Naive B cell (primary cell): ENCODE measurements around the gene MICAL3. TPM values are rescaled to one million over a fixed set of nuclear protein-coding genes. Genes with fewer than 3 reads are reported as not detected.

ENCODE experiments used
- ATAC-seq, 2 donors: fragments of 150-1000 bp; cut with Tn5 transposase; 2 replicates each; pipeline ENCODE4 v1.10.0; 2021; ENCODE audit warnings: low read depth in 2 of 2, mild to moderate bottlenecking in 2 of 2, moderate library complexity in 2 of 2
- DNase-seq: peaks from one replicate; pipeline ENCODE4 v3.0.0; 2022
- H3K27ac Mint-ChIP-seq, 6 donors: one replicate each; pipeline ENCODE4 v1.8.0; 2020 to 2022; ENCODE audit warnings: mild to moderate bottlenecking in 6 of 6, mixed read lengths in 6 of 6, moderate library complexity in 5 of 6, inconsistent platforms in 2 of 6
- H3K27me3 Mint-ChIP-seq, 3 donors: one replicate each; pipeline ENCODE4 v1.8.0; 2021 to 2022; ENCODE audit warnings: mixed read lengths in 3 of 3, mild to moderate bottlenecking in 1 of 3
- H3K36me3 Mint-ChIP-seq, 2 donors: one replicate each; pipeline ENCODE4 v1.8.0; 2020 to 2022; ENCODE audit warnings: mixed read lengths in 2 of 2, inconsistent platforms in 1 of 2, mild to moderate bottlenecking in 1 of 2
- H3K4me1 Mint-ChIP-seq, 3 donors: one replicate each; pipeline ENCODE4 v1.8.0; 2020 to 2022; ENCODE audit warnings: mixed read lengths in 3 of 3, inconsistent platforms in 1 of 3, mild to moderate bottlenecking in 1 of 3, moderate library complexity in 1 of 3
- H3K4me3 Mint-ChIP-seq, 8 donors: one replicate each; pipeline ENCODE4 v1.8.0; 2020 to 2022; ENCODE audit warnings: mild to moderate bottlenecking in 8 of 8, mixed read lengths in 8 of 8, moderate library complexity in 8 of 8, inconsistent platforms in 2 of 8
- H3K9me3 Mint-ChIP-seq, 7 donors: one replicate each; pipeline ENCODE4 v1.8.0; 2020 to 2022; ENCODE audit warnings: mixed read lengths in 7 of 7, mild to moderate bottlenecking in 5 of 7, inconsistent platforms in 2 of 7, moderate library complexity in 1 of 7
- polyA plus RNA-seq, 6 donors: library from polyadenylated mRNA; unstranded; fragments of 300-500 nt; fragmentation: Illumina TruSeq; gene quantifications; one replicate each; pipeline ENCODE4 v1.2.3, GENCODE V29; 2021; ENCODE audit warnings: low read depth in 6 of 6

MICAL3 gene
- polyA plus RNA-seq, 6 donors from 2014 or later: 10.9 to 28.0 (median 15.6) TPM

GRCh38 chr22:17866621-17867020 is 157.7 kb downstream of the MICAL3 start:
- DNase-seq: no peak
- ATAC-seq: no peak
- H3K36me3 Mint-ChIP-seq: peaks cover 18 to 24% of the 10 kb centered on the region in 2 donors
- peaks cover 0 to 8% (median 4%) of the 10 kb centered on the region in 3 donors for H3K4me1 Mint-ChIP-seq
- no peaks in the 10 kb centered on the region for H3K27me3 Mint-ChIP-seq
- no peak overlapping the region for H3K4me3 Mint-ChIP-seq
- no peaks in the 10 kb centered on the region for H3K9me3 Mint-ChIP-seq
- peak overlapping the region in 5 of 6 donors; percentile 12 to 69 (median 15) for H3K27ac Mint-ChIP-seq

GRCh38 chr22:17866127-17866526 is 158.2 kb downstream of the MICAL3 start:
- Mint-ChIP-seq H3K4me3 (peak overlapping the region in 2 of 8 donors; percentile 22 to 31), H3K27me3 (no peaks in the 10 kb centered on the region), H3K36me3 (peaks cover 13 to 19% of the 10 kb centered on the region in 2 donors), H3K27ac (peak overlapping the region in 1 of 6 donors; percentile 49), H3K9me3 (no peaks in the 10 kb centered on the region), H3K4me1 (peaks cover 0 to 5% (median 0%) of the 10 kb centered on the region in 3 donors)
- DNase-seq (no peak), ATAC-seq (no peak)

GRCh38 chr22:17865183-17866055 is 158.9 kb downstream of the MICAL3 start:
- ATAC-seq (no peak), DNase-seq (no peak)
- peaks cover 7 to 12% of the 10 kb centered on the region in 2 donors for H3K36me3 Mint-ChIP-seq
- H3K27ac Mint-ChIP-seq: peak overlapping the region in 2 of 6 donors; percentile 69 to 89
- H3K4me1 Mint-ChIP-seq: peaks cover 0 to 5% (median 0%) of the 10 kb centered on the region in 3 donors
- H3K4me3 Mint-ChIP-seq: no peak overlapping the region
- no peaks in the 10 kb centered on the region for H3K9me3 Mint-ChIP-seq
- H3K27me3 Mint-ChIP-seq: no peaks in the 10 kb centered on the region

GRCh38 chr22:17864398-17865182 is 159.8 kb downstream of the MICAL3 start:
- DNase-seq (no peak), ATAC-seq (no peak)
- no peak overlapping the region for H3K27ac Mint-ChIP-seq
- H3K9me3 Mint-ChIP-seq: no peaks in the 10 kb centered on the region
- no peak overlapping the region for H3K4me3 Mint-ChIP-seq
- peaks cover 0 to 5% (median 0%) of the 10 kb centered on the region in 3 donors for H3K4me1 Mint-ChIP-seq
- peaks cover 7 to 13% of the 10 kb centered on the region in 2 donors for H3K36me3 Mint-ChIP-seq
- no peaks in the 10 kb centered on the region for H3K27me3 Mint-ChIP-seq

GRCh38 chr22:17862646-17863181 is 161.6 kb downstream of the MICAL3 start:
- peaks cover 0 to 5% (median 0%) of the 10 kb centered on the region in 3 donors for H3K4me1 Mint-ChIP-seq
- no peaks in the 10 kb centered on the region for H3K27me3 Mint-ChIP-seq
- H3K4me3 Mint-ChIP-seq: no peak overlapping the region
- peaks cover 7 to 13% of the 10 kb centered on the region in 2 donors for H3K36me3 Mint-ChIP-seq
- H3K27ac Mint-ChIP-seq: peak overlapping the region in 3 of 6 donors; percentile 29 to 73 (median 33)
- H3K9me3 Mint-ChIP-seq: no peaks in the 10 kb centered on the region
- ATAC-seq (no peak), DNase-seq (no peak)

- Mint-ChIP-seq H3K9me3 (no peaks in the 10 kb centered on the region), H3K4me3 (no peak overlapping the region), H3K4me1 (peaks cover 0 to 5% (median 0%) of the 10 kb centered on the region in 3 donors), H3K27ac (peak overlapping the region in 2 of 6 donors; percentile 23 to 80), H3K27me3 (no peaks in the 10 kb centered on the region), H3K36me3 (peaks cover 7 to 13% of the 10 kb centered on the region in 2 donors)
- ATAC-seq (no peak), DNase-seq (no peak)
Measured at GRCh38 chr22:17861909-17862308, 162.5 kb downstream of the MICAL3 start.

GRCh38 chr22:17860220-17860965 is 164.0 kb downstream of the MICAL3 start:
- no peak for DNase-seq
- Mint-ChIP-seq H3K9me3 (no peaks in the 10 kb centered on the region), H3K4me3 (no peak overlapping the region), H3K4me1 (peaks cover 0 to 5% (median 0%) of the 10 kb centered on the region in 3 donors), H3K27me3 (no peaks in the 10 kb centered on the region), H3K36me3 (peaks cover 7 to 13% of the 10 kb centered on the region in 2 donors), H3K27ac (peak overlapping the region in 3 of 6 donors; percentile 24 to 80 (median 63))
- ATAC-seq: no peak

- Mint-ChIP-seq H3K36me3 (peaks cover 7 to 8% of the 10 kb centered on the region in 2 donors), H3K27me3 (no peaks in the 10 kb centered on the region), H3K4me1 (peaks cover 0 to 5% (median 0%) of the 10 kb centered on the region in 3 donors), H3K27ac (peak overlapping the region in 2 of 6 donors; percentile 43 to 52), H3K9me3 (no peaks in the 10 kb centered on the region), H3K4me3 (no peak overlapping the region)
- DNase-seq (no peak), ATAC-seq (no peak)
Measured at GRCh38 chr22:17858033-17858432, 166.3 kb downstream of the MICAL3 start.

GRCh38 chr22:17855572-17856290 is 168.6 kb downstream of the MICAL3 start:
- ATAC-seq (no peak), DNase-seq (no peak)
- Mint-ChIP-seq H3K27me3 (no peaks in the 10 kb centered on the region), H3K4me3 (no peak overlapping the region), H3K27ac (peak overlapping the region in 1 of 6 donors; percentile 36), H3K36me3 (peaks cover 4 to 7% of the 10 kb centered on the region in 2 donors), H3K4me1 (peaks cover 0 to 5% (median 0%) of the 10 kb centered on the region in 3 donors), H3K9me3 (no peaks in the 10 kb centered on the region)

GRCh38 chr22:17853073-17853472 is 171.3 kb downstream of the MICAL3 start:
- Mint-ChIP-seq H3K27ac (peak overlapping the region in 1 of 6 donors; percentile 50), H3K4me3 (peak overlapping the region in 1 of 8 donors; percentile 65), H3K36me3 (peaks cover 0 to 7% of the 10 kb centered on the region in 2 donors), H3K27me3 (no peaks in the 10 kb centered on the region), H3K4me1 (peaks cover 3 to 11% (median 4%) of the 10 kb centered on the region in 3 donors), H3K9me3 (no peaks in the 10 kb centered on the region)
- no peak for ATAC-seq
- DNase-seq: no peak

GRCh38 chr22:17851759-17852158 is 172.6 kb downstream of the MICAL3 start:
- no peak for ATAC-seq
- H3K4me1 Mint-ChIP-seq: peaks cover 3 to 11% (median 4%) of the 10 kb centered on the region in 3 donors
- no peak for DNase-seq
- H3K36me3 Mint-ChIP-seq: peaks cover 0 to 7% of the 10 kb centered on the region in 2 donors
- peak overlapping the region in 2 of 6 donors; percentile 56 to 73 for H3K27ac Mint-ChIP-seq
- no peak overlapping the region for H3K4me3 Mint-ChIP-seq
- no peaks in the 10 kb centered on the region for H3K9me3 Mint-ChIP-seq
- H3K27me3 Mint-ChIP-seq: no peaks in the 10 kb centered on the region
